ENCODE results near the gene AATK. TPM values are rescaled to one million over a fixed set of nuclear protein-coding genes. Genes with fewer than 3 reads are reported as not detected.

Gene AATK
- total and polyA plus RNA-seq, 8 donors: 13.3 to 48.5 (median 19.4) TPM

GRCh38 chr17:81193470-81194224 is 27.6 kb upstream of the AATK start:
- intact Hi-C loops (cut with DNase I): no loop called here
- H3K27ac ChIP-seq: no peak overlapping the region
- no peaks in the 10 kb centered on the region for H3K27me3 ChIP-seq
- no peak for TF ChIP-seq CTCF (IDR thresholded peaks at IDR 0.05)
- ATAC-seq (no peak), DNase-seq (peak in 1 of 4 donors; percentile 75)
- no peaks in the 10 kb centered on the region for H3K9me3 ChIP-seq
- peaks cover 0 to 3% of the 10 kb centered on the region in 2 donors for H3K4me1 ChIP-seq
- peaks cover 0 to 57% of the 10 kb centered on the region in 2 donors for H3K36me3 ChIP-seq
- no peak overlapping the region for H3K4me3 ChIP-seq

GRCh38 chr17:81193051-81193410 is 27.0 kb upstream of the AATK start:
- Histone ChIP-seq H3K9me3 (no peaks in the 10 kb centered on the region), H3K27ac (no peak overlapping the region), H3K36me3 (peaks cover 0 to 57% of the 10 kb centered on the region in 2 donors), H3K4me3 (no peak overlapping the region), H3K4me1 (peaks cover 0 to 3% of the 10 kb centered on the region in 2 donors), H3K27me3 (no peaks in the 10 kb centered on the region)
- DNase-seq: peak in 1 of 4 donors; percentile 70
- no peak for TF ChIP-seq CTCF (IDR thresholded peaks at IDR 0.05)
- ATAC-seq: no peak
- intact Hi-C loops (cut with DNase I): no loop called here

GRCh38 chr17:81192386-81193050 is 26.5 kb upstream of the AATK start:
- no peaks in the 10 kb centered on the region for H3K9me3 ChIP-seq
- H3K27ac ChIP-seq: no peak overlapping the region
- no peaks in the 10 kb centered on the region for H3K27me3 ChIP-seq
- DNase-seq (peak in 1 of 4 donors; percentile 63), ATAC-seq (no peak)
- peaks cover 0 to 52% of the 10 kb centered on the region in 2 donors for H3K36me3 ChIP-seq
- peaks cover 0 to 3% of the 10 kb centered on the region in 2 donors for H3K4me1 ChIP-seq
- TF ChIP-seq CTCF (IDR thresholded peaks at IDR 0.05): no peak
- intact Hi-C loops (cut with DNase I): no loop called here
- H3K4me3 ChIP-seq: no peak overlapping the region

GRCh38 chr17:81191646-81192045 is 25.6 kb upstream of the AATK start:
- Histone ChIP-seq H3K9me3 (no peaks in the 10 kb centered on the region), H3K36me3 (peaks cover 0 to 49% of the 10 kb centered on the region in 2 donors), H3K27me3 (no peaks in the 10 kb centered on the region), H3K27ac (no peak overlapping the region), H3K4me1 (peaks cover 0 to 2% of the 10 kb centered on the region in 2 donors), H3K4me3 (no peak overlapping the region)
- intact Hi-C loops (cut with DNase I): no loop called here
- no peak for DNase-seq
- TF ChIP-seq CTCF (IDR thresholded peaks at IDR 0.05): no peak
- ATAC-seq: no peak

GRCh38 chr17:81191116-81191515 is 25.1 kb upstream of the AATK start:
- Histone ChIP-seq H3K27ac (no peak overlapping the region), H3K36me3 (peaks cover 0 to 43% of the 10 kb centered on the region in 2 donors), H3K27me3 (no peaks in the 10 kb centered on the region), H3K4me1 (no peaks in the 10 kb centered on the region), H3K9me3 (no peaks in the 10 kb centered on the region), H3K4me3 (no peak overlapping the region)
- ATAC-seq (no peak), DNase-seq (no peak)
- no peak for TF ChIP-seq CTCF (IDR thresholded peaks at IDR 0.05)
- intact Hi-C loops (cut with DNase I): no loop called here

All from left lung (tissue), 10 donors.